ENCODE results near the gene KCTD19. TPM values are rescaled to one million over a fixed set of nuclear protein-coding genes. Genes with fewer than 3 reads are reported as not detected.

Gene KCTD19
- total RNA-seq, 2 donors from 2014 or later: 7.0 TPM; not detected in 1

DNA sequence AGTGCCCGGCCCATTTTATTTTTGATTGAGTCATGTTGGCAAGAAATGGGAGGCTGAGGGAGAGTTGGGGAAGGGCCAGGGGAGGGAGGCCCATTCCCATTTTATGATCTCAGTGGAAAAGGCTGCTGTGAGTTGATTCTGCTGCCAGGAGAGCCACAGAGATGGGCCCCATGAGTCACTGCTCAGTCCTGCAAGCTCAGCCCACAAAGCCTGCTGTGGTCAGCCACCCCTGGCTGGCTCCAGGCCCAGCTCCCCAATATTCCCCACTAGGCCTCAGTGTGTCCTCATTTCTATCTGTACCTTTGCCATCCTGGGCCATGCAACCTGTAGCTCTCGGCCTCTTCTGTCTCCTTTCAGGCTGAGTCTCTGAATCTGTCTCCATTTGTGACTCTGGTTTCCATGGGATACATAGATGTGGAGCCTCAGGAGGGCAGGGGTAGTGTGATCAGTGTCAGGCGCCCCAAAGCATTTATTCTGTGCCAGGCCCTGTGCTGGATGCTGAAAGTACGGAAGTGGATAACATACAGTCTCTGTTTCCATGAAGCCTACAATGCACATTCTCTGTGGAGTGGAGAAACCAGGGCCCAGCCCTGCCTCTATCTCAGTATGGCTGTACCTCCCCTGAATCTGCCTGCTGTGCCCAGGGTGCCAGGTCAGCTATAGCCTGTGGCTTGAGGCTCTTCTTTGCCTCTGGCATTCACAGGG lies 49.1 kb downstream of the KCTD19 start:
- no peak for TF ChIP-seq POLR2AphosphoS5 (IDR thresholded peaks at IDR 0.05)
- TF ChIP-seq, protein P1, sequence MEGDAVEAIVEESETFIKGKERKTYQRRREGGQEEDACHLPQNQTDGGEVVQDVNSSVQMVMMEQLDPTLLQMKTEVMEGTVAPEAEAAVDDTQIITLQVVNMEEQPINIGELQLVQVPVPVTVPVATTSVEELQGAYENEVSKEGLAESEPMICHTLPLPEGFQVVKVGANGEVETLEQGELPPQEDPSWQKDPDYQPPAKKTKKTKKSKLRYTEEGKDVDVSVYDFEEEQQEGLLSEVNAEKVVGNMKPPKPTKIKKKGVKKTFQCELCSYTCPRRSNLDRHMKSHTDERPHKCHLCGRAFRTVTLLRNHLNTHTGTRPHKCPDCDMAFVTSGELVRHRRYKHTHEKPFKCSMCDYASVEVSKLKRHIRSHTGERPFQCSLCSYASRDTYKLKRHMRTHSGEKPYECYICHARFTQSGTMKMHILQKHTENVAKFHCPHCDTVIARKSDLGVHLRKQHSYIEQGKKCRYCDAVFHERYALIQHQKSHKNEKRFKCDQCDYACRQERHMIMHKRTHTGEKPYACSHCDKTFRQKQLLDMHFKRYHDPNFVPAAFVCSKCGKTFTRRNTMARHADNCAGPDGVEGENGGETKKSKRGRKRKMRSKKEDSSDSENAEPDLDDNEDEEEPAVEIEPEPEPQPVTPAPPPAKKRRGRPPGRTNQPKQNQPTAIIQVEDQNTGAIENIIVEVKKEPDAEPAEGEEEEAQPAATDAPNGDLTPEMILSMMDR (IDR thresholded peaks at IDR 0.05): no peak
- no peak for TF ChIP-seq POLR2A (IDR thresholded peaks at IDR 0.05)
- no peak for DNase-seq (ENCODE audit: low spot score)
- Histone ChIP-seq H3K9me3 (no peaks in the 10 kb centered on the region), H3K4me1 (replicated peaks) (peaks cover 4% of the 10 kb centered on the region), H3K36me3 (no peaks in the 10 kb centered on the region), H3K4me3 (no peak overlapping the region), H3K27me3 (replicated peaks; ENCODE audit: insufficient read depth) (no peaks in the 10 kb centered on the region), H3K27ac (no peak overlapping the region)
- intact Hi-C loops (cut with DNase I): no loop called here
- 81% methylated on average over 4 of the region's 4 CpGs for whole genome bisulfite sequencing

DNA sequence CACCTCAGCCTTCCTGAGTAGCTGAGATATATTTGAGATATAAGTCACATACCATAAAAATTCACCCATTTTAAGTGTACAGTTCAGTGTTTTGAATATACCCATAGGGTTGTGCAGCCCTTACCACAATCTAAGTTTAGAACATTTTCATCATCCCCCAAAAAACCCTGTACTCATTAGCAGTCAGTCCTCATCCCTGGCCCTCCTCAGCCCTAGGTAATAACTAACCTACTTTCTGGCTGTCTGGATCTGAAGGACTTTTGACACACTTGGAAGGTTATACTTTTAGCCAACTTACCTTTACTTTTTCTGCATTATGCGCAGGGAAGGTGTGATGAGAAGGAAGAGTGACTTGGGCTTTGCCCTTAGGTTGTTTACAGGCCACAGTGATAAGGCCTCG lies 51.2 kb downstream of the KCTD19 start:
- intact Hi-C loops (cut with DNase I): no loop called here

DNA sequence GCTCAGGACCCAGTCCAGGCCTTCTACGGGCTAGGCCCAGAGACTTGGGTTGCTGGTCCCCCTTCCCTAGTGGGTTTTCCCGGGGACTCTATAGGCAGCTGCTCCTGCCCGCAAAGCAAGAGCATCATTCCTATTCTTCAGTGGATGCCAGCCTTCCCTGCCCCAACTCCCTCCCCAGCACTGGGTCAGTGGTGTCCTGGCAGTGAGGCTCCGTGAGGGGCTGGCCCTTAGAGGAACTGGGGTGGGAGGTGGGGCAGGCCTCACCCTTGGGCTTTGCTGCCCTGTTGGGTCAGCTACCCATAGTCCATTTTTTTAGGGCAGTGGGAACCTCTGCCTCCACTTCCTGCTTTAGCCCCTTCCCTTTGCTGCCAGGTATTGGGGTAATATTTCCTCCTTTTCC lies 55.1 kb downstream of the KCTD19 start:
- intact Hi-C loops (cut with DNase I): no loop called here
- WGBS: 85% methylated on average over 4 of the region's 4 CpGs

More for the DNA sequence above, 51.2 kb downstream of the KCTD19 start:
- peaks cover 4% of the 10 kb centered on the region for H3K4me1 ChIP-seq (replicated peaks)
- no peak overlapping the region for H3K27ac ChIP-seq
- TF ChIP-seq POLR2A (IDR thresholded peaks at IDR 0.05) (no peak), POLR2AphosphoS5 (IDR thresholded peaks at IDR 0.05) (no peak)
- TF ChIP-seq, protein P1 (IDR thresholded peaks at IDR 0.05): no peak
- 71% methylated on average over 2 of the region's 2 CpGs for WGBS
- no peaks in the 10 kb centered on the region for H3K36me3 ChIP-seq
- no peaks in the 10 kb centered on the region for H3K27me3 ChIP-seq (replicated peaks; ENCODE audit: insufficient read depth)
- DNase-seq (ENCODE audit: low spot score): no peak
- H3K4me3 ChIP-seq: no peak overlapping the region
- no peaks in the 10 kb centered on the region for H3K9me3 ChIP-seq

DNA sequence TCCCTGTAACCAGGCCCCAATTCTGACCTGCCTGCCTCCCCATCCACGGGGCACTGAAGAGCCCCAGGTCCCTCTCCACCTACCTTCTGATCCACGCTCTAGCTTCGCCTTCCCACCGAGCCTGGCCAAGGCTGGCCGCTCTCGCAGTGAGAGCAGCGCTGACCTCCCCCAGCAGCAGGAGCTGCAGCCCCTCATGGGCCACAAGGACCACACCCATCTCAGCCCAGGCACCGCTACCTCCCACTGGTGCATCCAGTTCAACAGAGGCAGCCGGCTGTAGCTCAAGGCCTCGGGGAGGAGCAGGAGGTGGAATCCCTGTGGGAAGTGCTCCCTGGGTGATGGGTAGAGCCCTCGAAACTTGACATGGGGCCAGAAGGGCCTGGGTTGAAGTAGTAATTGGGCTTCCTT lies 55.6 kb downstream of the KCTD19 start:
- intact Hi-C loops (cut with DNase I): no loop called here
- no peak overlapping the region for H3K27ac ChIP-seq
- H3K27me3 ChIP-seq (replicated peaks; ENCODE audit: insufficient read depth): no peaks in the 10 kb centered on the region
- H3K4me1 ChIP-seq (replicated peaks): no peaks in the 10 kb centered on the region
- DNase-seq (ENCODE audit: low spot score): no peak
- no peak overlapping the region for H3K4me3 ChIP-seq
- TF ChIP-seq, protein P1 (IDR thresholded peaks at IDR 0.05): no peak
- no peak for TF ChIP-seq POLR2A (IDR thresholded peaks at IDR 0.05)
- TF ChIP-seq POLR2AphosphoS5 (IDR thresholded peaks at IDR 0.05): no peak
- 78% methylated on average over 11 of the region's 11 CpGs for WGBS
- no peaks in the 10 kb centered on the region for H3K36me3 ChIP-seq
- H3K9me3 ChIP-seq: no peaks in the 10 kb centered on the region

More for the DNA sequence above, 55.1 kb downstream of the KCTD19 start:
- H3K36me3 ChIP-seq: no peaks in the 10 kb centered on the region
- TF ChIP-seq, protein P1 (IDR thresholded peaks at IDR 0.05): no peak
- TF ChIP-seq POLR2A (IDR thresholded peaks at IDR 0.05): no peak
- no peaks in the 10 kb centered on the region for H3K27me3 ChIP-seq (replicated peaks; ENCODE audit: insufficient read depth)
- DNase-seq (ENCODE audit: low spot score): no peak
- H3K4me3 ChIP-seq: no peak overlapping the region
- H3K4me1 ChIP-seq (replicated peaks): no peaks in the 10 kb centered on the region
- no peaks in the 10 kb centered on the region for H3K9me3 ChIP-seq
- H3K27ac ChIP-seq: no peak overlapping the region

DNA sequence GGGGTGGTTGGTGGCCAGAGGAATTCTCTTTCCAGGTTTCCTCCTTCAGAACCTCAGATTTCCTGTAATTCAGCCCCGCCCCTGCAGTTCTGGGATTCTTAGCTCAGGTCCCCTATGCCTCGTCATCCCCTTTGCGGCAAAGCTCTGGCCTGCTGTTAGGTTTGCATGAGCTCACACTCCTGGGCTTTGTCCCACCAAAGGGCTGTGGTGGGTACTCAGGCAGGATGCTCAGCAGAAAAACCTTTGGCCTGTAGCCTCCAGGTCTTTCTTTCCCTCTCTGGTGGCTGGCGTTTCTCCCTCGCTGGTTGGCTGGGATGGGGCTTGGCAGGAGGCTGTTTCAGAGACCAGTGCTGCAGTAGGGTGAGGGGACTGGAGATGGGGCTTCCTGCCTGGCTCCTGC lies 56.8 kb downstream of the KCTD19 start:
- H3K4me3 ChIP-seq: no peak overlapping the region
- H3K9me3 ChIP-seq: no peaks in the 10 kb centered on the region
- H3K27ac ChIP-seq: no peak overlapping the region
- WGBS: 49% methylated on average over 5 of the region's 5 CpGs
- H3K4me1 ChIP-seq (replicated peaks): no peaks in the 10 kb centered on the region
- intact Hi-C loops (cut with DNase I): no loop called here
- H3K36me3 ChIP-seq: no peaks in the 10 kb centered on the region
- H3K27me3 ChIP-seq (replicated peaks; ENCODE audit: insufficient read depth): no peaks in the 10 kb centered on the region
- DNase-seq (ENCODE audit: low spot score): no peak
- TF ChIP-seq POLR2AphosphoS5 (IDR thresholded peaks at IDR 0.05) (no peak), POLR2A (IDR thresholded peaks at IDR 0.05) (no peak)
- TF ChIP-seq, protein P1 (IDR thresholded peaks at IDR 0.05): no peak

Data from prostate gland (tissue), 2 donors.